Hematopoietic multipotent progenitor cell treated with erythropoietin and hydrocortisone succinate and interleukin-3 and kit ligand, for 17 days (in vitro differentiated cells): ENCODE results near the gene HIF1AN.
A peak's percentile ranks its signal among the peaks of the same experiment; 100 is the strongest.

Experiments used
- DNase-seq: peaks from one replicate; pipeline ENCODE4 v3.0.0-alpha.2; 2015; ENCODE audit warnings: low spot score

The HIF1AN gene

DNA sequence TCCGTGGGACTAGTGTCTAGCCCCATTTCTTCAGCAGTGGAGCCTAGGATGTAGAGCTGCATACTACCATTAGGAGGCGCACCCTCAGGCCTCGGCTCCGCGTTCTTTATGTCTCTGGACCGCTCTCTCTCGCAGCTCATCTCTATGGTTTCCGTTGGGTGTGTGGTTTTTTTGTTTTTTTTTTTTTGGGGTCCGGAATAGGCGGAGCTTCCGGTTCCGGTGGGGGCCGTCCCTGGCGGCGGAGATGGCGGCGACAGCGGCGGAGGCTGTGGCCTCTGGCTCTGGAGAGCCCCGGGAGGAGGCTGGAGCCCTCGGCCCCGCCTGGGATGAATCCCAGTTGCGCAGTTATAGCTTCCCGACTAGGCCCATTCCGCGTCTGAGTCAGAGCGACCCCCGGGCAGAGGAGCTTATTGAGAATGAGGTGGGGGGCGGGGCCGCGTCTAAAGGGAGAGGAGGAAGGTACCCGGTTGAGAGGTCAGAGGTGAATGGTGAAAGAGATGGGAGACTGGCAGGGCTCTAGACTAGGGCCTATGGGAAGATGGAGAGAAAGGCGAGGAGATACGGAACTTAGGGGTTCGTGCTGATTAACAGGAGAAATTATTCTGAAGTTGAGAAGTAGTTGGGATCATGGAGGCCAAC is at the start of gene HIF1AN:
Gene HIF1AN, plus strand, starts transcription at position 229 of the 639 bp plus-strand sequence. Its CDS starts 16 bp downstream, at position 245.
- DNase-seq, result peak; percentile 98

DNA sequence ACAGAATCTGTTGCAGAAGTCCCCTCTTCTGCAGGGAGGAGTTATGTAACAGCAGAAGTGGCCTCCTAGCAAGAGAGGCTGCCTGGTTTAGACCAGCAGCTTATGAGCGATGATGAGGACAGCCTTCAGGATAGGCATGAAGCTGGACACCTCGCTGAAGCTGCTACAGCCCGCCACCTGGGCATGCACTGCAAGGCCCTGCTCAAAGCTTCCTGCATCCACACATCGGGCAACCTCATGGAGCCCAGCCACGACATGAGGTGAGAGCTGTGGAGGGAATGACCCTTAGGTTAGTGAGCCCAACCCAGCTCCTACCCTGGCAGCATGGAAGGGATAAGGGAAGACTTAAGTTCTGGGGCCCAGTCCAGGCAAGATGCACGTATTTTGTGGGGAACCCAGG is 48.2 kb upstream of the HIF1AN start:
- DNase-seq, result no peak

DNA sequence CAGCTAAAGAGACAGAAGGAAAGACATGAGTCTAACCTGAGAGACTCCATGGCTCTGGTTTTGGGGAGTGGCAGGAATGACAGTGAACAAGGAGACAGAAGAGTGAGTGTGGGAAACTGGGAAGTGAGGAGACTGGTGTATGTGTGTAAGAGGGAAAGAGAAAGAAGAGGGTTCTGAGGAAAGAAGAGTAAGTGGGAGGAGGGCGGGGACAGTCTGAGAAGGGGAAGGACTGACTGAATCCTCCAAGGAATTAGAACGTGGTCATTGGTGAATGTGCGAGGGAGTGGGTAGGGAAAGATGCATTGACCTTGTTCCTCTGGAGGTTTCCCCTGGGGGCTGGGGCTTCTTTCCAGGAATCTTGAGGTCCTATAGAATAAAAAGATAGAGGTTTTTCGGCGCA is 46.3 kb upstream of the HIF1AN start:
- DNase-seq, result no peak

DNA sequence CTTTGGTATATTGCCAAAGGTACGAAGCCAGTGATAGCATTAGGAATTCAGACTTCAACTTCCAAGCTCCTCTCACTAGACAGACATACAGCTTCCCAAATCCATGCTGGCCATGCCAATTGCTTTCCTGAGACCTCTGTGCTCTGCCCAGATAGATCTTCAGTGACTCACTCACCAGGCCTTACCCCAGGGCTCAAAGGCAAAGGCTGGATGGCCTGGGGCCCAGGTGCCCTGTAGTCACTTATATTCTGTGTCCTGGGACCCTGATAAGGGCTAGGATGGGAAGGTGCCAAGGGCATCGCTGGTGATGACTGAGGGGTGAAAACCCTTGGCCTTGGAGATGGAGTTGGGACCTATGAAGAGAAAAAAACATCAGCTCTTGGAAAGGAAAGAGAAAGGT is 45.2 kb upstream of the HIF1AN start:
- DNase-seq, result no peak

DNA sequence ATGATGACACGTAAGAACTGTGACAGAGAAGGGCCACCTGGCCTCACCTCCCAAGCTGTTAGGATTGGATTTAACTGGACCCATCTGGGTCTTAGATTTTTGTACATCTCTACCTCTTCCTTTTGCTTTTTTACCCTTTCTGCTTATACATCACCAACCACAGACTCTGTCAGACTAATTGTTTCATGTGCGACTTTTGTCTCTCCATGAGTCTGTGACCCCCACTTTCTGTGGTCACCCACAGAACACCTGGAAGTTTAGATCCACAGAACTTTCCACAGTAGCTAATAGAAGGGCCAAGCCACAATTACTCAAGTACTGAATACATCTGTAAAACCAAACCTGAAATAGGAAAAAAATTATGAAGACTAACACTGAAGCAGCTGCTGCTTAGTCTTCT is 39.2 kb upstream of the HIF1AN start:
- DNase-seq, result no peak

DNA sequence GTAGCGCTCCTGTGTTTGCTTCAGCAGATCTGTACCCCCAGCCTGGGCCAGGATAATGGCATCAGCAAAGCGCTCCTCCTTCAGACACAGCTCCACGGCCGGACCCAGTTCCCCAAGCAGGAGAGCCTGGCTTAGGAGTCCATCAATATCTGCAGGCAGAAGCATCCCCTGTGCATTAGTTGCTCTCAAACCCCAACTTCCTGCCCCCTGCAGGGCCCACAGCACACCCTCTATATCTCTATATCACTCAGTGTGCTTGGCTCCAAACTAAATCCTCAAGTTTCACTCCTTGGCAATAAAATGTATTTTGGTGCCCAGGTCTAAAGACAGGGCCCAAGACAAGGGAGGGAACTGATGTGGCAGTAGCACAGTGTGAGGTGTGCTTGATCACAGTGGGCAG is 37.7 kb upstream of the HIF1AN start:
- DNase-seq, result no peak

DNA sequence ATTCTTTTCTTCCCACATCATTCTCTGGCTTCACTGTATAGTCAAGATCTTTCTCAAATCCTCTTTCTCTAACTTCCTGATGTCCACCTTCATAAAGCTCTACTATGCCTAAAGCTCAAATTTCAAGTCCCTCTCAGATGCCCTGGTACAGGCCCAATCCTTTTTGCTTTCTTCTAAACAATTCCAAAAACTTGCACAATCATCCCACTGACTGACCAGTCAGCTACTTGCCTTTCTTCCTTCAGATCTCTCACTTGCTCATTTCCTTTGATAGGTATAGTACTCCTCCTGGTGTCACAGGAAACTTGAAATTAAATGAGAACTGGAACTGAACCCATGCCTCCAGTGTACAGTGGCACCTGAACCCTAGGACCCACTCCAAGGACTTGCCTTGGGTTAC is 34.3 kb upstream of the HIF1AN start:
- DNase-seq, result no peak

DNA sequence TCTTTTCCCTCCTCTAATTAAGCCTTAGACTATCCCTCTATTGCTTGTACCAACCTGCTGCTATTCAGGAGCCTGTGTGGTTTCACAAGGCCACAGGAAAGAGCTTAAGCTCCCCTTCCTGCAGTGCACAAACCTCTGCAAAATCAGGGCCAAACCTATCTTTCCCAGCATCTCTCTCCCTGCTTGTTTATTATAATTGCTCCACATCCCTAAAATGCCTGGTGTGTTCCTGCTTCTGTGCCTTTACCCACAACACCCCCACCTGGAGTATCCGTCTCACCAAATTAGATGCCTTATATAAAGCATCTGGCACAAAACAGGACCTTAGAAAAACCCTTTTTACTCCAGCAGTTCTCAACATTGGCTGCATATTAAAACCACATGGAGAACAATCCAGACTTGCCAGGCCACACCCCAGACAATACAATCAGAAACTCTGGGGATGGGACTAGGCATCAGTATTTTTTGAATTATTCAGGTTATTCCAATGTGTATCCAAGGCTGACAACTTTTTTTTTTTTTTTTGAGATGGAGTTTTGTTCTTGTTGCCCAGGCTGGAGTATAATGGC is 32.7 kb upstream of the HIF1AN start:
- no peak for DNase-seq

DNA sequence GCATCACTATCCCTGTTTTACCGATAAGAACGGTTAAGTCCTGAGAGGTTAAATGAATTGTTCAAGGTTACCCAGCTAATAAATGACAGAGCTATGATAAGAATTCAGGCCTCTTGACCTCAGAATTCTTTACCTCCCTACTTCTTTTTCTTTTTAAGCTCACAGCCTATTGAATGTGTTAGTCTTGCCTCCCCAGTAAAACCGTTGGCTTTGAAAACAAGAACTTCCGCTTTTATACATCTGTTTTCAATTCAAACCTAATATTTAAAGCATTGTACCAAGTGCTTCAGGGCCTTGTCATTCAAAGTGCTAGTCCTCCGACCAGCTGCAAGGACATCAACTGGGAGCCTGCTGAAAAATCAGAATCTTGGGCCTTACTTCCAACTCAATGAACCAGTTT is 31.6 kb upstream of the HIF1AN start:
- no peak for DNase-seq

DNA sequence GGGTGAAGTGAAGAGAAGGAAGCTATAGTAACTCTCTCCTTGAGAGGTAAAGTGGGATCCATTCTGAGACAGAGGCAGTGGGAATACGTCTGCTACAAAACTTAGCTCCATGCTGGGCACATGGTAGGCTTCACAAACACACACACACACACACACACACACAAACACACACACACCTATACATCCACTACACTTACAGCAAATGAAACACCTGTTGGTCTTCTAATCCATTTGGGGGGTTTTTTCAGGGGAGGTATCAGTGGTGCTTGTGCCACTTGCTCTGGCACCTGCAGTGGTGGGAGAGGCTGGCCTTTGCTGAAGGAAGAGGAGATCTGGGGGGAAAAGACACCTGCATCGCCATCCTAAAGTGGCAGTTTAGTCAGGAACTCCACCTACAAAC is 30.6 kb upstream of the HIF1AN start:
- no peak for DNase-seq

DNA sequence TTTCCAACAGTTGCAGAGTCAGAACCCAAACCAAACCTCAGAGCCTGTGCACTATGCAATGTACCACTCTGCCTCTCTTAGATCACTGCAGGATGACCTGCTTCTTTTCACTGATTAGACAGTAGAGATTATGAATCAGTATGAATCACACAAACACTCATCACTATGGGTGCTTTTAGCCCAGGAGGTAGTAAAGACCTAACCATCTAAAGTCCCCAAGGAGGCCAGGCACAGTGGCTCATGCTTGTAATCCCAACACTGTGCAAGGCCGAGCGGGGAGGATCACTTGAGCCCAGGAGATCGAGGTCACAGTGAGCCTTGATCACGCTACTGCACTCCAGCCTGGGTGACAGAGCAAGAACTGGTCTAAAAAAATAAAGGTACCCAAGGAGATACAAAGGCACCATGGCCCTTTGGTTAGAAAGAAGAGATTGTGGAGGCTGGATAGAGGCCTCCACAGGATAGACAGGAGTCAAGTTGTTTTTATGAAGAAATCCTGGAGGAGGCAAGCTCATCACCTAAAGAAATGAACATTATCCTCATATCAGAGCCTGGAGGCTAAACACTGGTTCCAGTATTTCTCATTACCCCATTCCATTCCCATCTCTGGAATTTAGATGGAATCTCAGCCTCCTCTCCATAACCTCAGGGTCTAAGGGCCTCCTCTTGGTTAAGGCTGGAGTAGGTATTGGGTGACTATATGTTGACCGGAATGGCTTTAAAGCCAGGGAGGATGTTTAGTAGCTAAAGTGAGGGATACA is 29.0 kb upstream of the HIF1AN start:
- no peak for DNase-seq

DNA sequence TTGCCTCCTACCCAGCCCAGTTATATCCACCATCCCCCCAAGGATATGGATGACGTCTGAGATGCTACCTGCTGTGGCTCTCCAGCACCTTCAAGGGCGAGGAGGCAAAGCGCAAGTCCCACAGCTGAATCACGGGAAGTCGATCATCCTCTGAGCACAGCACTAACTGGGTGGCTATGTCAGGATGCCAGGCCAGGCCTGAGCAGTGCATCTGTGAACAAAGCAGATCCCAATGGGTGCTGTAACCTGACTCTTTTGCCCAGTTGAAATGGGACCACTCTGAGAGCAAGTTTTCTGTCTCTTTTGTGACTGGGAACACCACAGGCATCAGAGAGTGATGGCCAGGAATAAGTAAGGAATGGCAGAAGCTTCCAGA is 28.4 kb upstream of the HIF1AN start:
- no peak for DNase-seq

DNA sequence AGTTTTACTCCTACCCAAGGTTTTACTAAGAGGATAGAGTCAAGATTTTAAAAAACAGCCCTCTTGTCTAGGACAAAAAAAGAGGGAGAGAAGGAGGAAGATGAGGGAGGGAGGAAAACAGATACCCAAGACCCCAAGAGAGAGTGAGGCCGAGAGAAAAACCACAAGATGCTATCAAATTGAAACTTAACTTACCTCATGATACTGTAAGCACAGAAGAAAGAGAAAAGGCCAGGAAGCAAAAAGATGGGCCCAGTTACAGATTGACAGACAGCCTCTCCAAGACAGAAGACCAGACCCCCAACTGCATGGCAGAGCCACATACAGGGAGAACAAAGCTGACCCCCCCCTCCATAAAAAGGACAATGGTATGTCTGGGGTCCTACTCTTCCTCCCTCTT is 27.5 kb upstream of the HIF1AN start:
- no peak for DNase-seq

DNA sequence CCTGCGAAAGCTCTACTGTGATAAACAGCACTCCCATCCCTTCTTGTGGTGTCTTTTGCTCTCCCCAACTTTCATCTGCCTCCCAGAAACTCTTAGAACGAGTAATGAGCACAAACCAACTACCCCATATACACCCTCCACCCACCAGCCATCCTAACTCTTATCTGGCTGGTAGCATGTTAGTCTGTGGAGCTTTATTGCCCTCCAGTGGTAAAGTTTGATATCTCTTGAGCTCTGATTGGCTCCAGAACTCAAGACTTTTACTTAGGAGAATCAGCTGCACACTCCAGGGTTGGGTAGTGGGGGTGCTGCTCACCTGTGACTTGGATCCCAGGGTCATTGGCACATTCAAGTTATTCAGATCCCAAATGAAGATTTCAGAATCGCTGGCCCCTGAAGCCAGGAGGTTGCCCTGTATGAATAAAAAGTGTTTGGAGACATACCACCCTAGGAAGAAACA is 27.0 kb upstream of the HIF1AN start:
- DNase-seq, result peak; percentile 58

DNA sequence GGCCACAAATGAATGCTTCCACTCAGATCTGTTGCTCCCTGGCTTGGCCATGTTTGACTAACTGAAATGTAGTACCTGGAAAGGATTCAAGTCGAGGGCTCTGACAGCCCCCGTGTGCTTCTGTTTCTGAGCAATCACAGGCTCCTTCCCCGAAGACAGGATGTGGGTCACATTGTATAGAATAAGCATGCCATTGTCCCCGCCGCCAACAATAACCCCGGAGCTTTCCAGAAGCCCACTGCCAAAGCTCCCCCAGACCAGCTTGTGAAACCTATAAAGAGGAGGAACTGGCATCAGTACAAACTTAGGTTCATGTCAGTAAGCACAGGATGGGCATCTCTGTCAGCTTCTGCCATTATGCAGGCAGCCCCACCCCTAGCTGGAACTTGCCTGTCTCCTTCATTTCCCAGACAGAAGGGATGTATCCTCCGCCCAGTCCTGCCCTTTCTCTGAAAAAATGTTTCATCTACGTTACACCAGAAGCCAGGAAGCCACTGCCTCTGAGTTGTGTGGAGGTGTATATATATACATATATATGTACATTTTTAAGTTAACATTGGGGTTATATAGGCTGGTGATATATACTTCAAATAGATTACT is 26.4 kb upstream of the HIF1AN start:
- DNase-seq, result no peak

DNA sequence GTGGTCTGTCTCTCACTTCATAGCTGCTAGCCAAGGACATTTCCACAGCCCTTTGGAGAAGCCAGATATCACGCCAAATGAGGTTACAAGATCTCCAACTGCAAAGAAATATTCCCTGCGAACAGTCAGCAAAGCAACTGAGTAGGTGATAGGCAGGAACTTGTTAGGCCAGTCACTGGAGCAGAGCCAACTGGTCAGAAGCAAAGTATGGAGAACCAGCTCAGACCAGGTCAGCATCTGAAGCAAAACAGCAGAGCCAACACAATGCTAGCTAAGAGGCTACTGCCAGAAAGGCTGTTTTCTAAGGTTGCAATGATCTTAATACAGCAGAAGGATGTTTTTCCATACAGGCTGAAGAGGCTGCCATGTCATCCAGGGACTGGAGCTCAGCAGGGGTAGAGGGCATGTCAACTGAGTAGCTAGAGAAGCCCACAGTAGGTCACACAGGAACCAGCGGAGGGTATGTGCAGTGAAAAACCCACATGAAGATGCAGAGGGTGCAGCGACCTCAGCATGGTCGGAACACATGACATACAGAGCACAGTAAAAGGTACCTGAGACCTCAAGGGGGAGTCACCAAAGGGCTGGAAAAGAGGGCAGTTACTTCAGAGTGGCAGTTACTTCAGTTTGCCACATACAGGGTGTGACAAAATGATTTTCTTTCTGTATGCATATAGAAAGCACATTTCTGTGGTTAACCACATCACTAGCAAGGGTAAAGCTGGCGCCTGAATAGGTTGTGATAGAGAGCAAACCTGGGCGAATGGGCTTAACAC is 25.0 kb upstream of the HIF1AN start:
- no peak for DNase-seq

DNA sequence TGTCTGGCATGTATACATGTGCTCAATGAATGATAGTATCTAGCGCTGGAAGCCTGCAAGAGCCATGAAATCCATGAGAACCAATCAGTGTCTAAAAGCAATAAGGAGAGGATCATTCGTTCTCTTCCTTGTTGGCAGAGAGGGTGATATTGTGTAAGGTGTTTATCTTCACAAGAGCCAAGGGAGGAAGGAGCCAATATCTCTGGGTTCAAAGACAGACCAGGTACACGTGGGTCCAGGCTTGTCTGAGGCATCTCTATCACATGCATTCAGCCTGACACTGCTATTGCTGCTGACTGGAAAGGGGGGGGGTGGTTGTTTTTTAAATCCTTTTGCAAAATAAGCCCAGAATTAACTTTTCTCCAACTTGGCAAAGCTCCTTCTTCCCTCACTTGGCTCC is 20.1 kb upstream of the HIF1AN start:
- DNase-seq, result no peak

DNA sequence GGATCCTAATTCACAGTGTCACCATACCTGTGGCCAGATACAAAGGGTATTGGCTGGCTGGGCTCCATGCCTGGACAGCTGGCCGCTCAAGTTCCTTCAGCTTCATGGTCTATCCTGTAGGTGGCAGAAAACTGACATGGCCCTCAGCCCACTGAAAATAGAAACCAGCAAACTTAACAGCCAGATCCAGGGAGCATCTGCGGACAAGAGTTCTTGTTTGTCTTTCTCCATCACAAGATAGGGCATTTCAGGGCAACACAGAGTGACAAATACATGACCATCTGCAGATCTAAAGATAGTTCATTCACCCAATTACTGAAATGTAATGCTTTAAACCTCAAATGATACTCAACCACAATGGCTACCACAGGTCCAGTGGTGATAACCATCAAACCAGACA is 18.9 kb upstream of the HIF1AN start:
- DNase-seq, result no peak

DNA sequence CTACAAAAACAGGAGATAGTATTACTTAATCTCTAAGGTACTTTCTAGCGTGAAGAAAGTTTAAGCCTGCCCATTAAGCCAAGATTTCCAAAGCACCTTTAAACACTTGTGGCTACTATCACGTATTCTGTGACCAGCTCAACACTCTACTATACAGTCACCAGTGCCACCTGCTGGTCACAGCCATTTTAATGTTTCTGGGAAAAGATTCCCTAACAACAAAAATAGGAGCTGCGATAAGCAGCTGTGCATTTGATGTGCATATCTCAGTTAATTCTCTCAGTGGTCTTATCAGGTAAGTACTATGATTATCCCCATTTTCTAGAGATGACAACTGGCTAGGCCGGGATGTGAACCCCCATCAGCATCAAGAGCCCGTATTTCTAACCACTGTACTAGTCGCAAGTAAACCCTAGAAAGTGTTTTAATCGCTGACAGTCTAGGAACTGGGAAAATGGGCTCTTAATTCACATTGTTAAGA is 16.9 kb upstream of the HIF1AN start:
- peak; percentile 68 for DNase-seq

DNA sequence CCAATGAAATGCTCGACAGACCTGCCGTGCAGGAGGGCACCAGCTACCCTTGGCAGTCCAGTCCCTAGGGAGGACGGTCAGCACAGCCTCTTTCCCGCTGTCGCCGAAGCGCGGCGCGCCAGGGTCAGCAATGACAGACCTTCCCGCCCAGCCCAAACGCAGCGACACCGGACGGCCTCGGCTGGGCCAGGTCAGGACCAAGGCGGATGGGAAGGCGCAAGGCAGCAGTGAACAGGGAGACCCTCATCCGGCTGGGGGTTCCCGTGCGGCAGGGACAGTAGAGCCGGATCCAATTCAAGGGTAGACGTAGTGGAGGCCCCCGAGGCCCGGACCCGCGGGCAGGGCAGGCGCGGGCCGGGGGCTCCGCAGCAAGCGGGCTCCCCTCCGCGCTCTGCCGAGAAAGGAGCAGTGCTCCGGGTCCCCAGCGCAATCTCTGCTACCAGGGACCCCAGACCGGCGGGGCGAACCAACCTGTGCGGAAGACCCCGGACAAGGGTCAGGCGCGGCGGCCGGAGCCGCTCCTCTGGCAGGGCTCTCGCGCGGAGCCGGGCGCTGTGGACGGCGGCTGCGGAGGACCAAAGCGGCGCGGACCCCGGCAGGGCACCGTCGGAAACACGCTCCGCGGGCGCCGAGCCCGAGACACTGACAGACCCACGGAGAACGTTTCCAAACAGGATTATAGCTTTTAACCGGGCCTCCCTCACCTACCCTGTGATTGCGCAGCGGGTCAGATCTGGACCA is 16.3 kb upstream of the HIF1AN start, which contains the start of gene SEC31B:
Gene SEC31B, minus strand, starts transcription at position 551 of the 741 bp plus-strand sequence. CDS start 2,909 bp downstream, outside the sequence.
- DNase-seq, result no peak

DNA sequence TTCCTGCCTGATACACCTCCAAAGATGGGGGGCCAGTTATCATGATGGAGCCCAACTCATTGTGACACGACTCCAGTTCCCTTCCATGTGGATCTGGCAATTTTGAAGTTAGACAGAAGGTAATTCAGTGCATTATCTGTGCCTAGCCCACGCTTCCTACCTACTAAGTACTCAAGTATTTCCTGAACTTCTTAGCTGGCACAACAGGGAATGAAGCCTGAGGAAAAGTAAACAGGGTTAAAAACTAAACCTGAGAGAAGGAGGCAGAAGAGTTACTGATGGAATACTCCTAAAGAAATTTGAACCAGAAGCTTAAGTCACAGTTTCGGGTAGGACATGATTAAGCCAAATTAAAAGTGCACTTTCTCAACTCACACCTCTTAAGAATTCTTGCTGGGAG is 14.9 kb upstream of the HIF1AN start:
- DNase-seq, result no peak
